Ascending aorta (tissue), 2 donors: ENCODE data around the gene ZNF789. TPM values are rescaled to one million over a fixed set of nuclear protein-coding genes. Genes with fewer than 3 reads are reported as not detected.
"Not testable (repeated sequence)": the region's sequence is repeated elsewhere in the genome, so short reads cannot be mapped to it uniquely, and the experiment has no call there.

Source experiments
- DNase-seq, 2 donors: peaks; one replicate each; pipeline ENCODE4 v3.0.0-alpha.2; 2019; ENCODE audit warnings: low spot score in 2 of 2
- H3K27ac ChIP-seq, 2 donors: fragments of 200-600 bp; sonication (generic); one replicate each; pipeline ENCODE4 v1.5.1; 2016 to 2017; ENCODE audit warnings: mild to moderate bottlenecking in 1 of 2
- H3K27me3 ChIP-seq: fragments of 200-600 bp; sonication (generic); one replicate; pipeline ENCODE4 v1.5.1; 2017
- H3K36me3 ChIP-seq, 2 donors: fragments of 200-600 bp; sonication (generic); one replicate each; pipeline ENCODE4 v1.5.1; 2016
- H3K4me1 ChIP-seq, 2 donors: fragments of 200-600 bp; sonication (generic); one replicate each; pipeline ENCODE4 v1.5.1; 2016 to 2017; ENCODE audit warnings: mild to moderate bottlenecking in 1 of 2
- H3K4me3 ChIP-seq, 2 donors: fragments of 200-600 bp; sonication (generic); one replicate each; pipeline ENCODE4 v1.5.1; 2016 to 2017; ENCODE audit warnings: mild to moderate bottlenecking in 1 of 2
- H3K9me3 ChIP-seq, 2 donors: fragments of 200-600 bp; sonication (generic); one replicate each; pipeline ENCODE4 v1.5.1; 2016
- intact Hi-C: fragments of 100-400 bp; cut with DNase I; formaldehyde crosslinking; loops from one replicate; pipeline ENCODE4 v1.15.1; 2023
- total RNA-seq: library from RNA; depleted of rRNA; stranded (reverse); fragments of >200 nt; gene quantifications from one replicate; pipeline ENCODE4 v1.1.0, GENCODE V29; 2016
- TF ChIP-seq, protein P1 (sequence below), 3 experiments: fragments of 200-600 bp in 2 of 3; fragments of 450-650 bp in 1 of 3; sonication (generic) in 2 of 3; IDR thresholded peaks; one replicate each; pipeline ENCODE4 v1.5.1; 2016 to 2019; ENCODE audit warnings: antibody characterized with exemption in 3 of 3, mild to moderate bottlenecking in 1 of 3, moderate library complexity in 1 of 3

ZNF789 gene
- total RNA-seq, 1 donor from 2014 or later: 4.2 TPM

DNA sequence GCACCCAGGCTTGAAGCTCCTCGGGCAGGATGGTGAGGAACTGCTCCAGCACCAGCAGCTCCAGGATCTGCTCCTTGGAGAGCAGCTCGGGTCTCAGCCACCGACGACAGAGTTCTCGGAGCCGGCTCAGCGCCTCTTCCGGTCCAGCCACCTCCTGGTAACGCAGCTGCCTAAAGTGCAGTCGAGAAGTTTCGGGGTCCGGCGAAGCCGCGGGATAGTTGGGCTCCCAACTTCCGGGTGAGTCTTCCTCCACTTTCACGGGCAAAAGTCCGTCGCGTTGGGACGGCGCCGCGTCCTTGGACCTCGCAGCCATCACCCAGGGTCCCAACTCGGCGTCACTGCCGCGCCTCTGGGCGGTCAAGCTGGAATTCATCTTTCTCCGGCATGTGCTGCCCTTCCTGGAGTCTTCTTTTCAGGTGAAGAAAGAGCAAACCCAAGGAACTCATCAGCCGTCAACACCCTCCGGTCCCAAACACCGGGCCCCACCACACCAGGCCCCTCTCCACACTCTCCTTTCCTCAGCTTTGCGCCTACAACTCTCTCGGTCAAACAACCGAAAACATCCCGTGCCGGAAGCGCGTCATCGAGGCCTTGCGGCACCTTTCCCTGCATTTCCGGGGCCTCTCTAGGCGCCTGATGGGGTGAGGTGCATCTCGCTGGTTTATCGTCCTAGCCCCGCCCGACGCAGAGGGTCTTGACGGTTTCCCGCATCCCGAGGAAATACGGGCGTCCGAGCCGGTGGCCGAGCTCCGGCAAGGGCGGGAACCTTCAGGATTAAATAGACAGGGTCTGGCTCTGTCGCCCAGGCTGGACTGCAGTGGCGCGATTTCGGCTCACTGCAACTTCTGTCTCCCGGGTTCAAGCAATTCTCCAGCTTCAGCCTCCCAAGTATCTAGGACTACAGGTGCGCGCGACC is 27.3 kb downstream of the ZNF789 start, which contains the start of gene ZNF394:
ZNF394 (minus strand) TSS at position 561 of the 916 bp plus-strand sequence; CDS start at position 373, 188 bp downstream.
- intact Hi-C loops: loop anchor here (1.0 to 10.0 kb wide), 3 partner anchors 28 to 1215 kb away; partner anchors contain the start of genes BRI3, ZNF789 and ZSCAN25
- peaks cover 14 to 30% of the 10 kb centered on the region in 2 donors for H3K4me1 ChIP-seq
- peak within 1 kb of the TSS; percentile 91 to 97 for H3K27ac ChIP-seq
- TF ChIP-seq, protein P1, sequence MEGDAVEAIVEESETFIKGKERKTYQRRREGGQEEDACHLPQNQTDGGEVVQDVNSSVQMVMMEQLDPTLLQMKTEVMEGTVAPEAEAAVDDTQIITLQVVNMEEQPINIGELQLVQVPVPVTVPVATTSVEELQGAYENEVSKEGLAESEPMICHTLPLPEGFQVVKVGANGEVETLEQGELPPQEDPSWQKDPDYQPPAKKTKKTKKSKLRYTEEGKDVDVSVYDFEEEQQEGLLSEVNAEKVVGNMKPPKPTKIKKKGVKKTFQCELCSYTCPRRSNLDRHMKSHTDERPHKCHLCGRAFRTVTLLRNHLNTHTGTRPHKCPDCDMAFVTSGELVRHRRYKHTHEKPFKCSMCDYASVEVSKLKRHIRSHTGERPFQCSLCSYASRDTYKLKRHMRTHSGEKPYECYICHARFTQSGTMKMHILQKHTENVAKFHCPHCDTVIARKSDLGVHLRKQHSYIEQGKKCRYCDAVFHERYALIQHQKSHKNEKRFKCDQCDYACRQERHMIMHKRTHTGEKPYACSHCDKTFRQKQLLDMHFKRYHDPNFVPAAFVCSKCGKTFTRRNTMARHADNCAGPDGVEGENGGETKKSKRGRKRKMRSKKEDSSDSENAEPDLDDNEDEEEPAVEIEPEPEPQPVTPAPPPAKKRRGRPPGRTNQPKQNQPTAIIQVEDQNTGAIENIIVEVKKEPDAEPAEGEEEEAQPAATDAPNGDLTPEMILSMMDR (IDR thresholded peaks at IDR 0.05): no peak
- H3K9me3 ChIP-seq: peaks cover 0 to 2% of the 10 kb centered on the region in 2 donors
- H3K36me3 ChIP-seq: peaks cover 12 to 32% of the 10 kb centered on the region in 2 donors
- peak within 1 kb of the TSS; percentile 78 to 81 for H3K4me3 ChIP-seq
- no peaks in the 10 kb centered on the region for H3K27me3 ChIP-seq
- DNase-seq: peak; percentile 39 to 95

DNA sequence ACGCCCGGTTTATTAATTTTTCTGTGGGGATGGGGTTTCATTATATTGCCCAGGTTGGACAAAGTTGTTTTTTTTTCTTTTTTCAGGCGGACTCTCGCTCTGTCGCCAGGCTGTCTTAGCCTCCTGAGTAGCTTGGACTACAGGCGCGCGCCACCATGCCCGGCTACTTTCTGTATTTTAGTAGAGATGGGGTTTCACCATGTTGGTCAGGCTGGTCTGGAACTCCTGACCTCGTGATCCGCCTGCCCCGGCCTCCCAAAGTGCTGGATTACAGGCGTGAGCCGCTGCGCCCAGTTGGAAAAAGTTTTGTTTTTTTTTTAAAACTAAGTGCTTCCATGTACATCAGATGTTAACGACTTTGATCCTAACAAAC is 27.9 kb downstream of the ZNF789 start:
- Histone ChIP-seq H3K27me3 (no peaks in the 10 kb centered on the region), H3K9me3 (no peaks in the 10 kb centered on the region), H3K4me1 (peaks cover 14 to 33% of the 10 kb centered on the region in 2 donors), H3K27ac (peak overlapping the region; percentile 91 to 97), H3K4me3 (peak overlapping the region; percentile 78 to 81), H3K36me3 (peaks cover 6 to 26% of the 10 kb centered on the region in 2 donors)
- DNase-seq: no peak
- TF ChIP-seq, protein P1 (IDR thresholded peaks at IDR 0.05): no peak
- intact Hi-C loops: loop anchor here (2.0 to 10.0 kb wide), 2 partner anchors 116 to 1216 kb away; partner anchors contain the start of genes BRI3 and ZSCAN25

DNA sequence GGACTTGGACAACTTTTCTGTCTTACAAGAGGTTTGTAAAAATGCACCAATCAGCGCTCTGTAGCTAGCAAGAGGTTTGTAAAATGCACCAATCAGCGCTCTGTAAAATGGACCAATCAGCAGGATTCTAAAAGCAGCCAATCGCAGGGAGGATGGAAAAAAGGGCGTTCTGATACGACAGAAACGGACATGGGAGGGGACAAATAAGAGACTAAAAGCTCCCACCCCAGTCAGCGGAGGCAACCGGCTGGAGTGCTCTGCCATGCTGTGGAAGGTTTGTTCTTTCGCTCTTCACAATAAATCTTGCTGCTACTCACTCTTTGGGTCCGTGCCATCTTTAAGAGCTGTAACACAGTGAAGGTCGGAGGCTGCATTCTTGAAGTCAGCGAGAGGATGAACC is 28.5 kb downstream of the ZNF789 start:
- H3K9me3 ChIP-seq, DNase-seq, H3K27me3 ChIP-seq, H3K27ac ChIP-seq: not testable (repeated sequence)
- Histone ChIP-seq H3K36me3 (peaks cover 3 to 20% of the 10 kb centered on the region in 2 donors), H3K4me3 (peak overlapping the region in 1 of 2 donors; percentile 78), H3K4me1 (peaks cover 19 to 39% of the 10 kb centered on the region in 2 donors)
- intact Hi-C loops: loop anchor here (2.0 to 10.0 kb wide), 2 partner anchors 116 to 1216 kb away; partner anchors contain the start of genes BRI3 and ZSCAN25

DNA sequence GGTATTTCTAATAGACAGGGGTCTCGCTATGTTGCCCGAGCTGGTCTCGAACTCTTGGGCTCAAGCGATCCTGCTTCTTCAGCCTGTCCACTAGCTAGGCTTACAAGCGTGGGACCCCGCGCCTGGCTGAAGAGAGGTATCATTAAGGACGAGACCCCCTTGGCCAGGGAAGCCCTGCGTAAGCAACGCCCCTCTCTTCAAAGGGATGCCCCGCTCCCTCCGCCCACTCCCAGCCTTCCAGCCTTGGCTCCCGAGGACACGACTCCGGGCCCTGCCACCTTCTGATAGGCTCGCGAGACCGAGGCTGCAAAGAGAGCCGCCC is 31.6 kb downstream of the ZNF789 start:
- DNase-seq: peak in 1 of 2 donors; percentile 90
- intact Hi-C loops: loop anchor here (1.0 to 10.0 kb wide), 3 partner anchors 32 to 1219 kb away; partner anchors contain the start of genes BRI3, FAM200A and ZNF789

DNA sequence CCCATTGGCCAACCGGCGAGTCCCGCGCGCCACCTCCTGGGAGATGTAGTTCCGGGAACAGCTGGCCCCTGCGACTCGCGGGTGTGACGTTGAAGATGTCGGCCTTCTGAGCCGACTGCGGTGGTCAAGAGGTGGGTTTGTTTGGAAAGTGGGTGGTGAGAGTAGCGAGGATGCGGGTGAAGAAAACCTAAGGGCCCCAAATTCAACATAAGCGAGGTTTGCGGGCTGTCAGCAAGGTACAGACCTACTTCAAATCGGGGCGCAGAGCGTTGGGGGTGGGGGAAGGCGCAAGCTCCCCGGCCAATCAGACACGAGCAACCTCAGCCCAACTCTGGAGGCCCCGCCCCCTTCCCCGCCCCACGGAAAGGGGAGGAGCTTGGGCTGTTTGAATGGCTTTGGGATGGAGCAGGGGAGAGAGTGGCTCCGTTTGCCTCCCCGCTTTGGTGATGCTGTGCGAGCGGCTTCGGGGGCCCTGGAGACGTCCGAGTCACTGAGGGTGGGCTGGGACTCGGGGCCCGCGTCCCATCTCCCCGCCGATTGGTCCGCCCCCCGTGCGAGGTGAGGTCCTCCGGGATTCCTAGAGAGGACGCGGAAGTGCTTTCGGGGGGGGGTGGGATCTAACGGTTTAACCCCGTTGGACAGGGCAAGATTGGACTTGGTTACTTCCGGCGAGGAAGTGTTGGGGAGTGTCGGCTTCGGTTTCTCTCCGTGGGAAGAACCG is 32.1 kb downstream of the ZNF789 start, which contains the start of gene ZKSCAN5:
ZKSCAN5 (plus strand) TSS at position 60 of the 721 bp plus-strand sequence. CDS start 1,383 bp downstream, outside the sequence.
- Histone ChIP-seq H3K4me1 (peaks cover 9 to 27% of the 10 kb centered on the region in 2 donors), H3K27ac (peak within 1 kb of the TSS; percentile 83 to 97), H3K27me3 (no peaks in the 10 kb centered on the region), H3K36me3 (no peaks in the 10 kb centered on the region), H3K9me3 (no peaks in the 10 kb centered on the region), H3K4me3 (peak within 1 kb of the TSS; percentile 75 to 94)
- intact Hi-C loops: loop anchor here (1.0 to 10.0 kb wide), 3 partner anchors 32 to 1220 kb away; partner anchors contain the start of genes BRI3, FAM200A and ZNF789
- DNase-seq: peak; percentile 91 to 99
- TF ChIP-seq, protein P1 (IDR thresholded peaks at IDR 0.05): no peak

More for the DNA sequence above, 31.6 kb downstream of the ZNF789 start:
- Histone ChIP-seq H3K27ac (peak overlapping the region; percentile 83 to 97), H3K4me1 (peaks cover 9 to 28% of the 10 kb centered on the region in 2 donors), H3K36me3 (no peaks in the 10 kb centered on the region), H3K4me3 (peak overlapping the region; percentile 75 to 94), H3K27me3 (no peaks in the 10 kb centered on the region), H3K9me3 (no peaks in the 10 kb centered on the region)
- TF ChIP-seq, protein P1 (IDR thresholded peaks at IDR 0.05): no peak
